GM12891 (cell line): ENCODE measurements around the gene SH2D4B.

Source experiments
- DNase-seq: peaks from one replicate; pipeline ENCODE4 v3.0.0; 2011; ENCODE audit warnings: low spot score; ENCODE audit not compliant: insufficient read length
- FAIRE-seq: peaks from 2 replicates; lab custom pipeline; 2011; peaks lifted over from hg19 to GRCh38; lab: Jason Lieb, UNC
- PAX5 ChIP-seq: IDR thresholded peaks from 2 replicates; pipeline ENCODE4 v1.6.1; 2011; ENCODE audit warnings: low read length, moderate library complexity, mild to moderate bottlenecking; ENCODE audit not compliant: insufficient read depth, severe bottlenecking
- POLR2A ChIP-seq: IDR thresholded peaks from 2 replicates; pipeline ENCODE4 v1.6.1; 2011; ENCODE audit warnings: low read depth, low read length, control low read depth
- POLR2AphosphoS5 ChIP-seq: IDR thresholded peaks from 2 replicates; pipeline ENCODE4 v1.6.1; 2011; ENCODE audit warnings: low read depth, low read length, control low read depth
- POU2F2 ChIP-seq: IDR thresholded peaks from 2 replicates; pipeline ENCODE4 v1.6.1; 2011; ENCODE audit warnings: low read depth, mild to moderate bottlenecking, control low read depth, low read length, moderate library complexity
- SPI1 ChIP-seq: IDR thresholded peaks from 2 replicates; pipeline ENCODE4 v1.6.1; 2011; ENCODE audit warnings: low read depth, low read length, control low read depth
- TAF1 ChIP-seq: IDR thresholded peaks from 2 replicates; pipeline ENCODE4 v1.6.1; 2011; ENCODE audit warnings: low read depth, low read length, control low read depth

SH2D4B gene

DNA sequence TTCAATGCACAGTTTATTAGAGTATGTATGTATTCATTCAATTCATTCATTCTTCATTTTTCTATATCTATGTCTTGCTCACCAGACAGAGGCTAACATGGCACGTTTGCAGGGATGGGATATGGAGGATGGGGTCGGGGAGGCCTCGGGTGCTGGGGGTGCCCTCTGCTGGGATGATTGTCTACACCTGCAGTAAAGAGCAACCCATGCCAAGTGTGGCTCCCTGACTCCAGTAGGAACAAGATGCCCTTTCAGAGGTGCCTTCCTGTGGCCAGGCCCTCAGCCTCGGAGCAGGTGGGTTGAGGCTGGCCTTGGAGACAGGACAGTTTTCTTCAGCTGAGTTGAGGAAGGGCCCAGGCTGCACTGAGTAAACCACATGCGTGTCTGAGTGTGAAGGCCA, 157.2 kb downstream of the SH2D4B start:
- TF ChIP-seq POU2F2 (no peak), PAX5 (no peak), TAF1 (no peak), POLR2A (no peak), SPI1 (no peak), POLR2AphosphoS5 (no peak)
- DNase-seq (no peak), FAIRE-seq (no peak)
